H9 (cell line): Measurements from ENCODE around the gene NRM. TPM values are rescaled to one million over a fixed set of nuclear protein-coding genes. Genes with fewer than 3 reads are reported as not detected.

Experiments used
- DNase-seq: peaks from one replicate; pipeline ENCODE4 v3.0.0-alpha.2; 2017
- H2AFZ ChIP-seq: one replicate; pipeline ENCODE4 v1.6.1; 2013; ENCODE audit warnings: mild to moderate bottlenecking, low read length, control low read depth, moderate library complexity
- H2AK5ac ChIP-seq: 2 replicates; pipeline ENCODE4 v1.6.1; 2013; ENCODE audit warnings: low read length, control low read depth, mixed read lengths; ENCODE audit not compliant: insufficient read length
- H2BK120ac ChIP-seq: one replicate; pipeline ENCODE4 v1.6.1; 2013; ENCODE audit warnings: low read depth, mild to moderate bottlenecking, low read length, control low read depth, inconsistent platforms; ENCODE audit not compliant: poor library complexity, severe bottlenecking
- H2BK12ac ChIP-seq: 2 replicates; pipeline ENCODE4 v1.6.1; 2013; ENCODE audit warnings: low read length, control low read depth, mixed read lengths, low read depth; ENCODE audit not compliant: insufficient read length
- H2BK15ac ChIP-seq: 2 replicates; pipeline ENCODE4 v1.6.1; 2013; ENCODE audit warnings: low read depth, low read length, control low read depth
- H2BK20ac ChIP-seq: one replicate; pipeline ENCODE4 v1.6.1; 2013; ENCODE audit warnings: low read depth, mild to moderate bottlenecking, low read length, control low read depth, inconsistent platforms; ENCODE audit not compliant: poor library complexity, severe bottlenecking
- H2BK5ac ChIP-seq: 2 replicates; pipeline ENCODE4 v1.6.1; 2013; ENCODE audit warnings: low read length, control low read depth, mixed read lengths; ENCODE audit not compliant: insufficient read length
- H3K14ac ChIP-seq: 2 replicates; pipeline ENCODE4 v1.6.1; 2013; ENCODE audit warnings: low read length, control low read depth; ENCODE audit not compliant: insufficient read depth
- H3K18ac ChIP-seq: 2 replicates; pipeline ENCODE4 v1.6.1; 2013; ENCODE audit warnings: low read depth, mild to moderate bottlenecking, mixed read lengths, low read length, control low read depth; ENCODE audit not compliant: insufficient read length
- H3K23ac ChIP-seq: 2 replicates; pipeline ENCODE4 v1.6.1; 2013; ENCODE audit warnings: low read length, control low read depth, mixed read lengths, low read depth; ENCODE audit not compliant: insufficient read length
- H3K23me2 ChIP-seq: 2 replicates; pipeline ENCODE4 v1.6.1; 2013; ENCODE audit warnings: low read depth, mild to moderate bottlenecking, mixed read lengths, low read length, control low read depth; ENCODE audit not compliant: insufficient read length, poor library complexity, severe bottlenecking
- H3K27ac ChIP-seq: 2 replicates; pipeline ENCODE4 v1.5.1; 2013; ENCODE audit warnings: low read length, control low read depth, mixed read lengths, low read depth; ENCODE audit not compliant: insufficient read length
- H3K27me3 ChIP-seq: 2 replicates; pipeline ENCODE4 v1.6.1; 2013; ENCODE audit warnings: low read length, control low read depth, inconsistent platforms; ENCODE audit not compliant: insufficient read depth
- H3K4ac ChIP-seq: 2 replicates; pipeline ENCODE4 v1.6.1; 2013; ENCODE audit warnings: low read depth, mild to moderate bottlenecking, control low read depth, inconsistent platforms, low read length, moderate library complexity
- H3K4me1 ChIP-seq: 2 replicates; pipeline ENCODE4 v1.6.1; 2013; ENCODE audit warnings: low read length, control low read depth, inconsistent platforms; ENCODE audit not compliant: insufficient read depth
- H3K4me2 ChIP-seq: 2 replicates; pipeline ENCODE4 v1.6.1; 2013; ENCODE audit warnings: low read length, control low read depth, mixed read lengths; ENCODE audit not compliant: insufficient read length, insufficient read depth
- H3K56ac ChIP-seq: 2 replicates; pipeline ENCODE4 v1.6.1; 2013; ENCODE audit warnings: low read depth, mild to moderate bottlenecking, mixed read lengths, low read length, control low read depth; ENCODE audit not compliant: insufficient read length
- H3K79me1 ChIP-seq: 2 replicates; pipeline ENCODE4 v1.6.1; 2013; ENCODE audit warnings: low read depth, mild to moderate bottlenecking, moderate library complexity, low read length, control low read depth, inconsistent platforms; ENCODE audit not compliant: insufficient read depth, poor library complexity, severe bottlenecking
- H3K79me2 ChIP-seq: 2 replicates; pipeline ENCODE4 v1.6.1; 2013; ENCODE audit warnings: low read length, control low read depth, inconsistent platforms; ENCODE audit not compliant: insufficient read depth
- H3K9ac ChIP-seq: 2 replicates; pipeline ENCODE4 v1.6.1; 2013; ENCODE audit warnings: low read length, control low read depth, mixed read lengths; ENCODE audit not compliant: insufficient read length; ENCODE audit errors: extremely low read depth
- H3K9me3 ChIP-seq: one replicate; pipeline ENCODE4 v1.6.1; 2013; ENCODE audit warnings: low read depth, low read length, inconsistent platforms; ENCODE audit not compliant: control insufficient read depth
- H3T11ph ChIP-seq: one replicate; pipeline ENCODE4 v1.6.1; 2013; ENCODE audit warnings: mild to moderate bottlenecking, low read length, control low read depth, inconsistent platforms
- H4K20me1 ChIP-seq: one replicate; pipeline ENCODE4 v1.6.1; 2013; ENCODE audit not compliant: control insufficient read depth, insufficient read length, insufficient read depth
- H4K5ac ChIP-seq: 2 replicates; pipeline ENCODE4 v1.6.1; 2013; ENCODE audit warnings: low read depth, mild to moderate bottlenecking, mixed read lengths, low read length, control low read depth; ENCODE audit not compliant: insufficient read length
- H4K8ac ChIP-seq: replicated peaks from 2 replicates; pipeline ENCODE4 v1.6.1; 2013; ENCODE audit warnings: low read length, control low read depth, mixed read lengths, low read depth; ENCODE audit not compliant: insufficient read length
- H4K91ac ChIP-seq: 2 replicates; pipeline ENCODE4 v1.6.1; 2013; ENCODE audit warnings: low read depth, mild to moderate bottlenecking, moderate library complexity, mixed read lengths, low read length, control low read depth; ENCODE audit not compliant: insufficient read length
- H3K27ac Mint-ChIP-seq, 3 experiments: 2 replicates in 2 of 3; 3 replicates in 1 of 3; pipeline ENCODE4 v1.8.0; 2020 to 2021; ENCODE audit warnings: mixed read lengths in 3 of 3, mild to moderate bottlenecking in 1 of 3, moderate library complexity in 1 of 3
- H3K27me3 Mint-ChIP-seq: 2 replicates; pipeline ENCODE4 v1.8.0; 2021; ENCODE audit warnings: low read depth, mild to moderate bottlenecking, moderate library complexity, mixed read lengths
- H3K36me3 Mint-ChIP-seq, 3 experiments: 2 replicates in 2 of 3; 3 replicates in 1 of 3; pipeline ENCODE4 v1.8.0; 2020 to 2021; ENCODE audit warnings: low read depth in 3 of 3, mixed read lengths in 3 of 3; ENCODE audit not compliant: insufficient read depth in 1 of 3
- H3K4me1 Mint-ChIP-seq, 2 experiments: 2 replicates each; pipeline ENCODE4 v1.8.0; 2020; ENCODE audit warnings: mixed read lengths in 2 of 2
- H3K4me3 Mint-ChIP-seq, 2 experiments: 2 replicates in 1 of 2; 3 replicates in 1 of 2; pipeline ENCODE4 v1.8.0; 2020 to 2021; ENCODE audit warnings: mild to moderate bottlenecking in 2 of 2, mixed read lengths in 2 of 2, moderate library complexity in 1 of 2
- H3K9me3 Mint-ChIP-seq, 2 experiments: 2 replicates in 1 of 2; 3 replicates in 1 of 2; pipeline ENCODE4 v1.8.0; 2020; ENCODE audit warnings: mild to moderate bottlenecking in 2 of 2, mixed read lengths in 2 of 2, moderate library complexity in 1 of 2
- WGBS: extraction: QIAGEN DNeasy Blood & Tissue Kit; methylation state at CpG from one replicate; pipeline ENCODE4 v1.1.7; 2013; ENCODE audit warnings: missing lambda C conversion rate, low lambda C conversion rate, mixed read lengths; ENCODE audit not compliant: insufficient read length; ENCODE audit errors: extremely low coverage; 5-methylcytosine and 5-hydroxymethylcytosine counted together
- total RNA-seq: library from RNA; stranded (reverse); gene quantifications from 2 replicates; pipeline ENCODE4 v1.2.1, GENCODE V29; 2021
- TF ChIP-seq, protein P1 (sequence below): fragments of 200-600 bp; sonication (generic); conservative IDR thresholded peaks from 3 replicates; pipeline ENCODE4 v1.8.0; 2021; ENCODE audit warnings: antibody characterized with exemption, mild to moderate bottlenecking

NRM gene
- total RNA-seq, 1 experiment from 2014 or later: 36.5 TPM

DNA sequence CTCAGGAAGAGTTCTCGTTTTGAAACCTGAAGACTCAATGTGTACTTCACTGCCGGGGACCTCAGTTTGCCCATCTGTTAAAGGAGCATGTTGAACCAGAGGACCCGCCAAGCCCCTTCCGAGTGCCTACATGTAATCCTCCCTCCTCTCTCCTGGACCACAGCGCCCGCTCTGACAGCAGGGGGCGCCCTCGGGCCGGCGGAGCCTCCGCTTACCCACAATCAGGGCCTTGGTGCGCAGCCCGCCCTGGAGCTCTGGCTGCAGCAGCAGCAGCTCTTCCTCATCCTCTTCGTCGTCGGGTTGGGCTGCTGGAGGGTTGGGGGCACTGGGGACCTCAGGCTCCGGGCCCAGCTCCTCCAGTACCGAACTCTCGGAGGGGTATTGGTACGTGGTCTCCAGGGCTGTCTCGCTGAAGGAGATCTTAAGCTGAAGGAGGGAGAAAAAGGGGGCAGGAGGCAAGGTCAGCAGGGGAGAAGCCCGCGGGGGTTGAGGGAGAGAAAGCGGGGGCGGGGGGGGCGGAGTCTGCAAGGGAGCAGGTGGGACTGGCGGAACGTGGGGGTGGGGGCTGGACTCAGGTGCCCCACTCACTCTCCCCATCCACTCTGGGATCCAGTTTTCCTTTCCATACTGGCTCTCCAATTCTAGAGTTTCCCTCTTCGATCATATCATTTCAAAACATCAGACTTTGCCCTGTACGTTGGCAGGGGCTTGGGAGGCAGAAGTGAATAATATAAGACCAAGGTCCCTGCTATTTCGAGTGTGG lies 11.6 kb downstream of the NRM start:
- Histone ChIP-seq H2BK120ac (no peak overlapping the region), H3K4me2 (peak overlapping the region; percentile 7), H3K23me2 (peaks cover 3% of the 10 kb centered on the region), H3K79me1 (no peaks in the 10 kb centered on the region), H3K23ac (no peak overlapping the region), H3K18ac (no peak overlapping the region), H2BK12ac (no peak overlapping the region), H4K91ac (no peak overlapping the region), H2BK15ac (no peak overlapping the region), H3K79me2 (no peaks in the 10 kb centered on the region; the same call in 1 of the 2 replicates), H4K5ac (no peak overlapping the region), H3K4ac (no peak overlapping the region), H3K56ac (no peak overlapping the region), H2BK20ac (no peak overlapping the region), H2AFZ (no peak overlapping the region), H2BK5ac (no peak overlapping the region), H3K9ac (no peak overlapping the region), H2AK5ac (no peak overlapping the region), H4K8ac (no peak overlapping the region), H3T11ph (no peak overlapping the region), H4K20me1 (no peaks in the 10 kb centered on the region), H3K4me1 (peaks cover 14% of the 10 kb centered on the region; the same call in 1 of the 2 replicates), H3K27ac (no peak overlapping the region), H3K14ac (no peak overlapping the region; the same call in 1 of the 2 replicates), H3K9me3 (no peaks in the 10 kb centered on the region), H3K27me3 (no peaks in the 10 kb centered on the region)
- Mint-ChIP-seq H3K36me3 (peaks cover 10 to 30% (median 25%) of the 10 kb centered on the region in 3 experiments; a peak in 6 of 7 replicates), H3K4me1 (peaks cover 39 to 42% of the 10 kb centered on the region in 2 experiments), H3K27ac (peak overlapping the region in 1 of 3 experiments; percentile 64; a peak in 1 of 7 replicates), H3K9me3 (no peaks in the 10 kb centered on the region; a peak in 1 of 5 replicates), H3K27me3 (no peaks in the 10 kb centered on the region), H3K4me3 (peak overlapping the region; percentile 60 to 69)
- no CpG with 5 or more reads among the region's 31 CpGs for WGBS
- TF ChIP-seq, protein P1, sequence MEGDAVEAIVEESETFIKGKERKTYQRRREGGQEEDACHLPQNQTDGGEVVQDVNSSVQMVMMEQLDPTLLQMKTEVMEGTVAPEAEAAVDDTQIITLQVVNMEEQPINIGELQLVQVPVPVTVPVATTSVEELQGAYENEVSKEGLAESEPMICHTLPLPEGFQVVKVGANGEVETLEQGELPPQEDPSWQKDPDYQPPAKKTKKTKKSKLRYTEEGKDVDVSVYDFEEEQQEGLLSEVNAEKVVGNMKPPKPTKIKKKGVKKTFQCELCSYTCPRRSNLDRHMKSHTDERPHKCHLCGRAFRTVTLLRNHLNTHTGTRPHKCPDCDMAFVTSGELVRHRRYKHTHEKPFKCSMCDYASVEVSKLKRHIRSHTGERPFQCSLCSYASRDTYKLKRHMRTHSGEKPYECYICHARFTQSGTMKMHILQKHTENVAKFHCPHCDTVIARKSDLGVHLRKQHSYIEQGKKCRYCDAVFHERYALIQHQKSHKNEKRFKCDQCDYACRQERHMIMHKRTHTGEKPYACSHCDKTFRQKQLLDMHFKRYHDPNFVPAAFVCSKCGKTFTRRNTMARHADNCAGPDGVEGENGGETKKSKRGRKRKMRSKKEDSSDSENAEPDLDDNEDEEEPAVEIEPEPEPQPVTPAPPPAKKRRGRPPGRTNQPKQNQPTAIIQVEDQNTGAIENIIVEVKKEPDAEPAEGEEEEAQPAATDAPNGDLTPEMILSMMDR: peak; percentile 98
- DNase-seq: peak; percentile 89
